ENCODE data around the gene SSU72.
A peak's percentile ranks its signal among the peaks of the same experiment; 100 is the strongest.

Gene SSU72

GRCh38 chr1:1574721-1575537 lies at the start of gene SSU72:
TSS of gene SSU72 (minus strand) at chr1:1574863. CDS start at chr1:1574557, 306 bp downstream.
- Histone ChIP-seq H3K9me3 (ENCODE audit: insufficient read depth, low read length, severe bottlenecking) (no peaks in the 10 kb centered on the region), H3K27me3 (ENCODE audit: insufficient read depth, low read length, poor library complexity) (no peaks in the 10 kb centered on the region), H3K36me3 (ENCODE audit: insufficient read depth, low read length) (peaks cover 20% of the 10 kb centered on the region), H3K27ac (ENCODE audit: low read length) (peak within 1 kb of the TSS; percentile 87), H3K4me3 (ENCODE audit: low read depth in 1 of 2, low read length in 2 of 2) (peak within 1 kb of the TSS; percentile 61 to 86), H4K20me1 (ENCODE audit: insufficient read depth, low read length) (peaks cover 23% of the 10 kb centered on the region), H3K4me2 (ENCODE audit: insufficient read depth, low read length) (peak within 1 kb of the TSS; percentile 95), H3K9ac (ENCODE audit: low read depth, low read length) (peak within 1 kb of the TSS; percentile 100), H3K79me2 (ENCODE audit: insufficient read depth, low read length) (peaks cover 54% of the 10 kb centered on the region), H3K4me1 (ENCODE audit: insufficient read depth, low read length) (peaks cover 41% of the 10 kb centered on the region), H2AFZ (ENCODE audit: low read depth, low read length) (peak within 1 kb of the TSS; percentile 90)
- TF ChIP-seq CTCF (IDR thresholded peaks at IDR 0.05; ENCODE audit: borderline replicate concordance, extremely low read depth, low read length, poor library complexity, severe bottlenecking) (no peak), EZH2 (IDR thresholded peaks at IDR 0.05; ENCODE audit: borderline replicate concordance, low read depth, low read length, severe bottlenecking) (no peak)
- DNase-seq (peak; percentile 91), ATAC-seq (ENCODE audit: insufficient read depth, low read depth) (peak; percentile 76)

- Histone ChIP-seq H3K4me1 (ENCODE audit: insufficient read depth, low read length) (no peaks in the 10 kb centered on the region), H3K27me3 (ENCODE audit: insufficient read depth, low read length, poor library complexity) (no peaks in the 10 kb centered on the region), H3K9ac (ENCODE audit: low read depth, low read length) (no peak overlapping the region), H3K4me2 (ENCODE audit: insufficient read depth, low read length) (no peak overlapping the region), H3K9me3 (ENCODE audit: insufficient read depth, low read length, severe bottlenecking) (no peaks in the 10 kb centered on the region), H3K4me3 (ENCODE audit: low read depth in 1 of 2, low read length in 2 of 2) (no peak overlapping the region), H2AFZ (ENCODE audit: low read depth, low read length) (no peak overlapping the region), H3K36me3 (ENCODE audit: insufficient read depth, low read length) (peaks cover 2% of the 10 kb centered on the region; the same call in 1 of the 2 replicates), H3K79me2 (ENCODE audit: insufficient read depth, low read length) (no peaks in the 10 kb centered on the region), H3K27ac (ENCODE audit: low read length) (no peak overlapping the region), H4K20me1 (ENCODE audit: insufficient read depth, low read length) (no peaks in the 10 kb centered on the region; the same call in none of the 2 replicates)
- TF ChIP-seq CTCF (IDR thresholded peaks at IDR 0.05; ENCODE audit: borderline replicate concordance, extremely low read depth, low read length, poor library complexity, severe bottlenecking): no peak
- no peak for TF ChIP-seq EZH2 (IDR thresholded peaks at IDR 0.05; ENCODE audit: borderline replicate concordance, low read depth, low read length, severe bottlenecking)
- DNase-seq (no peak), ATAC-seq (ENCODE audit: insufficient read depth, low read depth) (no peak)
These were observed 49.2 kb upstream of the SSU72 start for GRCh38 chr1:1623631-1624442.

GRCh38 chr1:1623181-1623630 lies 48.5 kb upstream of the SSU72 start:
- Histone ChIP-seq H2AFZ (ENCODE audit: low read depth, low read length) (no peak overlapping the region), H3K27me3 (ENCODE audit: insufficient read depth, low read length, poor library complexity) (no peaks in the 10 kb centered on the region), H3K27ac (ENCODE audit: low read length) (no peak overlapping the region), H3K9ac (ENCODE audit: low read depth, low read length) (no peak overlapping the region), H3K4me2 (ENCODE audit: insufficient read depth, low read length) (no peak overlapping the region), H3K36me3 (ENCODE audit: insufficient read depth, low read length) (peaks cover 6% of the 10 kb centered on the region; the same call in 1 of the 2 replicates), H3K4me3 (ENCODE audit: low read depth in 1 of 2, low read length in 2 of 2) (no peak overlapping the region), H3K9me3 (ENCODE audit: insufficient read depth, low read length, severe bottlenecking) (no peaks in the 10 kb centered on the region), H3K79me2 (ENCODE audit: insufficient read depth, low read length) (no peaks in the 10 kb centered on the region), H4K20me1 (ENCODE audit: insufficient read depth, low read length) (peaks cover 4% of the 10 kb centered on the region), H3K4me1 (ENCODE audit: insufficient read depth, low read length) (0 out of 2 replicates have a peak, but pooled peaks cover 2% of the 10 kb centered on the region)
- no peak for DNase-seq
- TF ChIP-seq CTCF (IDR thresholded peaks at IDR 0.05; ENCODE audit: borderline replicate concordance, extremely low read depth, low read length, poor library complexity, severe bottlenecking): no peak
- no peak for TF ChIP-seq EZH2 (IDR thresholded peaks at IDR 0.05; ENCODE audit: borderline replicate concordance, low read depth, low read length, severe bottlenecking)
- ATAC-seq (ENCODE audit: insufficient read depth, low read depth): no peak
